Suppressor macrophage treated with lipopolysaccharide for 1 hour (primary cell): Measurements from ENCODE around the gene TUT4.

Experiments used
- DNase-seq, 3 donors: peaks; one replicate each; pipeline ENCODE4 v3.0.0-alpha.2; 2020 to 2022

TUT4 gene

GRCh38 chr1:52574594-52574993 lies 21.7 kb upstream of the TUT4 start:
- peak in 2 of 3 donors; percentile 19 to 27 for DNase-seq

- no peak for DNase-seq
Observed at GRCh38 chr1:52572387-52572786, 19.5 kb upstream of the TUT4 start.

- DNase-seq: peak in 2 of 3 donors; percentile 30 to 52
Observed at GRCh38 chr1:52571783-52572182, 18.9 kb upstream of the TUT4 start.

GRCh38 chr1:52569449-52570210 lies 16.7 kb upstream of the TUT4 start:
- peak; percentile 32 to 57 (median 48) for DNase-seq

- no peak for DNase-seq
Observed at GRCh38 chr1:52567943-52568342, 15.1 kb upstream of the TUT4 start.

- no peak for DNase-seq
Observed at GRCh38 chr1:52562766-52563165, 9.9 kb upstream of the TUT4 start.

GRCh38 chr1:52559875-52560274 lies 7.0 kb upstream of the TUT4 start:
- no peak for DNase-seq

GRCh38 chr1:52558941-52559340 lies 6.0 kb upstream of the TUT4 start:
- DNase-seq: no peak

GRCh38 chr1:52556641-52557360 lies 3.9 kb upstream of the TUT4 start:
- DNase-seq: no peak

- no peak for DNase-seq
Observed at GRCh38 chr1:52554756-52555155, 1.9 kb upstream of the TUT4 start.

- no peak for DNase-seq
Observed at GRCh38 chr1:52554267-52554640, 1.4 kb upstream of the TUT4 start.

GRCh38 chr1:52553362-52554266 lies 722 bp upstream of the TUT4 start:
- peak; percentile 86 to 96 (median 86) for DNase-seq

GRCh38 chr1:52552236-52552504 lies 722 bp downstream of the TUT4 start:
- DNase-seq: peak in 2 of 3 donors; percentile 33 to 38

- DNase-seq: peak; percentile 40 to 60 (median 54)
Observed at GRCh38 chr1:52551507-52552235, 1.2 kb downstream of the TUT4 start.

GRCh38 chr1:52550447-52550846 lies 2.4 kb downstream of the TUT4 start:
- DNase-seq: peak in 1 of 3 donors; percentile 12

GRCh38 chr1:52549267-52549666 lies 3.6 kb downstream of the TUT4 start:
- peak in 1 of 3 donors; percentile 13 for DNase-seq

- DNase-seq: no peak
Observed at GRCh38 chr1:52546852-52547251, 6.0 kb downstream of the TUT4 start.

- peak in 1 of 3 donors; percentile 15 for DNase-seq
Observed at GRCh38 chr1:52544665-52545525, 8.0 kb downstream of the TUT4 start.

GRCh38 chr1:52542085-52542688 lies 10.7 kb downstream of the TUT4 start:
- peak in 1 of 3 donors; percentile 18 for DNase-seq

- peak in 1 of 3 donors; percentile 17 for DNase-seq
Observed at GRCh38 chr1:52534928-52535764, 17.7 kb downstream of the TUT4 start.
